Liver (tissue), 9 donors: Measurements from ENCODE around the gene GRIP2. TPM values are rescaled to one million over a fixed set of nuclear protein-coding genes. Genes with fewer than 3 reads are reported as not detected.

Experiments used
- DNase-seq: peaks from one replicate; pipeline ENCODE4 v3.0.0-alpha.2; 2017; ENCODE audit warnings: low spot score
- H3K27ac ChIP-seq, 2 donors: one replicate each; pipeline ENCODE4 v1.7.0; 2013; ENCODE audit warnings: inconsistent platforms in 2 of 2, low read length in 2 of 2, control low read depth in 1 of 2, low read depth in 1 of 2, mild to moderate bottlenecking in 1 of 2
- H3K27me3 ChIP-seq, 4 donors: one replicate each; pipeline versions ENCODE4 v1.6.1 to v1.7.0; 2013; ENCODE audit warnings: low read length in 3 of 4, inconsistent platforms in 1 of 4, mild to moderate bottlenecking in 1 of 4, moderate library complexity in 1 of 4; ENCODE audit not compliant: control insufficient read depth in 4 of 4, insufficient read depth in 4 of 4
- H3K36me3 ChIP-seq, 4 donors: one replicate each; pipeline versions ENCODE4 v1.6.1 to v1.7.0; 2013; ENCODE audit warnings: low read length in 3 of 4, mild to moderate bottlenecking in 3 of 4, low read depth in 1 of 4, moderate library complexity in 1 of 4; ENCODE audit not compliant: control insufficient read depth in 4 of 4, insufficient read depth in 3 of 4
- H3K4me1 ChIP-seq, 4 donors: one replicate each; pipeline versions ENCODE4 v1.6.1 to v1.7.0; 2013; ENCODE audit warnings: low read length in 3 of 4, mild to moderate bottlenecking in 3 of 4, moderate library complexity in 1 of 4; ENCODE audit not compliant: control insufficient read depth in 4 of 4, insufficient read depth in 4 of 4
- H3K4me3 ChIP-seq, 3 donors: one replicate each; pipeline versions ENCODE4 v1.6.1 to v1.7.0; 2013; ENCODE audit warnings: low read length in 3 of 3, control low read depth in 1 of 3, low read depth in 1 of 3, mild to moderate bottlenecking in 1 of 3
- H3K9ac ChIP-seq, 2 donors: one replicate each; pipeline ENCODE4 v1.7.0; 2013; ENCODE audit warnings: low read length in 2 of 2, mild to moderate bottlenecking in 2 of 2, moderate library complexity in 2 of 2, control low read depth in 1 of 2, low read depth in 1 of 2
- H3K9me3 ChIP-seq, 4 donors: one replicate each; pipeline versions ENCODE4 v1.6.1 to v1.7.0; 2013; ENCODE audit warnings: low read length in 3 of 4; ENCODE audit not compliant: control insufficient read depth in 4 of 4
- ATF3 ChIP-seq: IDR thresholded peaks from 2 replicates; pipeline ENCODE4 v1.6.1; 2016; ENCODE audit warnings: antibody characterized with exemption
- CTCF ChIP-seq: fragments of 150-350 bp; IDR thresholded peaks from 2 replicates; pipeline ENCODE4 v1.5.1; 2017; ENCODE audit warnings: improper control_type of control experiment, low read depth, low read length; ENCODE audit not compliant: missing input control
- EGR1 ChIP-seq, 2 donors: IDR thresholded peaks; 2 replicates each; pipeline ENCODE4 v1.6.1; 2016 to 2018; ENCODE audit warnings: antibody characterized with exemption in 2 of 2, low read depth in 2 of 2
- FOXA1 ChIP-seq: IDR thresholded peaks from 2 replicates; pipeline ENCODE4 v1.6.1; 2016; ENCODE audit warnings: antibody characterized with exemption
- FOXA2 ChIP-seq: IDR thresholded peaks from 2 replicates; pipeline ENCODE4 v1.6.1; 2016; ENCODE audit warnings: antibody characterized with exemption
- GABPA ChIP-seq, 2 donors: IDR thresholded peaks in 1 of 2; conservative IDR thresholded peaks in 1 of 2; 2 replicates each; pipeline ENCODE4 v1.6.1; 2016; ENCODE audit warnings: antibody characterized with exemption in 2 of 2, mild to moderate bottlenecking in 1 of 2, moderate library complexity in 1 of 2
- HNF4A ChIP-seq, 2 donors: conservative IDR thresholded peaks; 2 replicates each; pipeline ENCODE4 v1.6.1; 2016; ENCODE audit warnings: antibody characterized with exemption in 2 of 2, mild to moderate bottlenecking in 2 of 2
- HNF4G ChIP-seq: IDR thresholded peaks from 2 replicates; pipeline ENCODE4 v1.6.1; 2016; ENCODE audit warnings: antibody characterized with exemption
- JUND ChIP-seq, 2 donors: IDR thresholded peaks; 2 replicates each; pipeline ENCODE4 v1.6.1; 2016; ENCODE audit warnings: antibody characterized with exemption in 2 of 2
- MAX ChIP-seq: IDR thresholded peaks from 2 replicates; pipeline ENCODE4 v1.6.1; 2016; ENCODE audit warnings: antibody characterized with exemption
- RXRA ChIP-seq, 2 donors: IDR thresholded peaks; 2 replicates each; pipeline ENCODE4 v1.6.1; 2017 to 2018; ENCODE audit warnings: antibody characterized with exemption in 2 of 2, mild to moderate bottlenecking in 1 of 2
- SP1 ChIP-seq: IDR thresholded peaks from 2 replicates; pipeline ENCODE4 v1.6.1; 2018; ENCODE audit warnings: antibody characterized with exemption, mild to moderate bottlenecking
- TAF1 ChIP-seq: conservative IDR thresholded peaks from 2 replicates; pipeline ENCODE4 v1.6.1; 2016; ENCODE audit warnings: antibody characterized with exemption, mild to moderate bottlenecking
- WGBS: extraction: QIAGEN DNeasy Blood & Tissue Kit; methylation state at CpG from one replicate; pipeline ENCODE4 v1.1.7; 2013; 5-methylcytosine and 5-hydroxymethylcytosine counted together
- polyA plus RNA-seq, 2 donors: library from polyadenylated mRNA; stranded (reverse) in 1 of 2; unstranded in 1 of 2; fragments of 200-250 nt in 1 of 2; fragments of >200 nt in 1 of 2; fragmentation: Nextera tagmentation in 1 of 2; extraction: Ambion mirVana in 1 of 2; gene quantifications; one replicate each; pipeline versions ENCODE4 v1.2.1 to v1.2.3, GENCODE V29; 2013 to 2015
- total RNA-seq, 2 donors: library from RNA; depleted of rRNA; stranded (reverse); fragments of >200 nt; gene quantifications; one replicate each; pipeline ENCODE4 v1.2.3, GENCODE V29; 2014
- donor health status: healthy.
- donor health status: healthy.
- donor health status: healthy.
- donor health status: healthy.
- donor health status: healthy.

GRIP2 gene
- total and polyA plus RNA-seq, 4 donors: 0.05 to 0.33 (median 0.09) TPM; not detected in 1

DNA sequence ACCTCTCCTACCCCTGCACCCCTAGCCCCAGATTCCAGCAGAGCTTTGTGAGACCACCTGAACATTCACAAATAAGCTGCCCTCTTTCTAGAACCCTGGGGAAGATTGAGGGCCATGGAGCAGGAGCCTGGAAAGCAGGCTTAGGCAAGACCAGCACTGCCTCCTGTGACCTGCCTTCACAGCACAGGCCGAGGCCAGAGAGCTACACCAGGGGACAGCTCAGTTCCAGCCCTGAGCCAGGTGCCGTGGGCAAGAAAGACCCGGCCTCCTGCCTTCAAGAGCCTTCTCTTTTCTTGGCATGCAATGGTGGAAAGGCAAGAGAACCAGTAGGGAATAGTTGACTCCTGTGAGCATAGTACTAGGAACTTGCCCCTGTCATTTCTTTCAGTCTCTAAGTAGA, 89.6 kb downstream of the GRIP2 start:
- H3K27ac ChIP-seq: no peak overlapping the region
- no peak for DNase-seq
- no peak overlapping the region for H3K4me3 ChIP-seq
- no peaks in the 10 kb centered on the region for H3K9me3 ChIP-seq
- H3K4me1 ChIP-seq: no peaks in the 10 kb centered on the region
- H3K9ac ChIP-seq: no peak overlapping the region
- peaks cover 0 to 4% (median 1%) of the 10 kb centered on the region in 4 donors for H3K27me3 ChIP-seq
- no peak for TF ChIP-seq FOXA1
- TF ChIP-seq MAX: no peak
- no peak for TF ChIP-seq EGR1 (IDR thresholded peaks at IDR 0.05; ENCODE audit: low read depth in 2 of 2)
- H3K36me3 ChIP-seq: peaks cover 0 to 5% (median 0%) of the 10 kb centered on the region in 4 donors
- 98% methylated on average over 3 of the region's 3 CpGs for WGBS

- no peak overlapping the region for H3K27ac ChIP-seq
- TF ChIP-seq HNF4G (no peak), FOXA2 (no peak), ATF3 (no peak), CTCF (no peak), RXRA (IDR thresholded peaks at IDR 0.05) (no peak), HNF4A (conservative IDR thresholded peaks at IDR 0.05) (no peak), GABPA (IDR thresholded peaks at IDR 0.05 in 1 of 2, conservative IDR thresholded peaks at IDR 0.05 in 1 of 2) (no peak)
These were observed 91.1 kb downstream of the GRIP2 start for GRCh38 chr3:14448756-14449727.

DNA sequence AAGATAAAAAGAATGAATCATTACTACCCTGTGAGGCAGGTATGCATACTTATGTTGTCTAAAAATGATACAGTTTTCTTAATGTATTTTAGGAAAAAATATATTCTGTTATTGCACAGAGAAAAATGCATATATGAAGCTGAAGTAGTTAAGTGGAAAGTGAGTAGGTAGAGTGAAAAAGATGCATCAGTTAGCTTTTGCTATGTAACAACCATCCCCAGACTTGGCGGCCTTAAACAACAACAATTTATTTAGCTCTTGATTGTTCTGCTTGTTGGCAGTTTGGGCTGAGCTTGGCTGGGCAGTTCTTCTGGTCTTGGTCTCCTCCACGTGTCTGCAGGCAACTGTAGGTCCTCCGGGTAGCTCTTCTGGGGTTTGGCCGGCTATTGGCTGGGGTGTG, 92.1 kb downstream of the GRIP2 start:
- Histone ChIP-seq H3K4me1 (no peaks in the 10 kb centered on the region), H3K9ac (no peak overlapping the region), H3K4me3 (no peak overlapping the region), H3K9me3 (no peaks in the 10 kb centered on the region), H3K27ac (no peak overlapping the region), H3K27me3 (peaks cover 0 to 2% (median 0%) of the 10 kb centered on the region in 4 donors), H3K36me3 (peaks cover 0 to 5% (median 0%) of the 10 kb centered on the region in 4 donors)
- 95% methylated on average over 4 of the region's 4 CpGs for WGBS
- no peak for DNase-seq
- no peak for TF ChIP-seq GABPA (IDR thresholded peaks at IDR 0.05 in 1 of 2, conservative IDR thresholded peaks at IDR 0.05 in 1 of 2)
- no peak for TF ChIP-seq CTCF
- no peak for TF ChIP-seq TAF1
- no peak for TF ChIP-seq JUND (IDR thresholded peaks at IDR 0.05)
- TF ChIP-seq HNF4A (conservative IDR thresholded peaks at IDR 0.05): no peak
- TF ChIP-seq HNF4G: no peak
- no peak for TF ChIP-seq SP1

More at GRCh38 chr3:14448756-14449727, 91.1 kb downstream of the GRIP2 start:
- Histone ChIP-seq H3K27me3 (peaks cover 0 to 2% (median 0%) of the 10 kb centered on the region in 4 donors), H3K9ac (no peak overlapping the region), H3K4me1 (no peaks in the 10 kb centered on the region), H3K4me3 (no peak overlapping the region), H3K36me3 (peaks cover 0 to 5% (median 0%) of the 10 kb centered on the region in 4 donors), H3K9me3 (no peaks in the 10 kb centered on the region)
- WGBS: 92% methylated on average over 15 of the region's 15 CpGs
- DNase-seq: no peak
